ENCODE measurements around the gene RIPOR3.

RIPOR3 gene

GRCh38 chr20:50726955-50727791 lies 35.8 kb upstream of the RIPOR3 start:
- no peaks in the 10 kb centered on the region for H3K36me3 ChIP-seq
- TF ChIP-seq Cebpa-rat (IDR thresholded peaks at IDR 0.05): no peak

GRCh38 chr20:50725724-50726005 lies 34.3 kb upstream of the RIPOR3 start:
- peak overlapping the region in 4 of 11 experiments; percentile 45 to 69 (median 59); a peak in 2 of 22 replicates for H3K4me2 ChIP-seq
- no peaks in the 10 kb centered on the region for H3K27me3 ChIP-seq
- H4K20me1 ChIP-seq: no peaks in the 10 kb centered on the region
- no peak overlapping the region for H3K27ac ChIP-seq
- no peak overlapping the region for H3K9ac ChIP-seq
- H3K9me3 ChIP-seq (replicated peaks in 1 of 11): no peaks in the 10 kb centered on the region
- H3K36me3 ChIP-seq: no peaks in the 10 kb centered on the region
- H3K4me1 ChIP-seq: peaks cover 6 to 41% (median 22%) of the 10 kb centered on the region in 10 experiments; a peak in 19 of 20 replicates
- TF ChIP-seq Cebpa-rat (IDR thresholded peaks at IDR 0.05): no peak
- H3K4me3 ChIP-seq: no peak overlapping the region

More at GRCh38 chr20:50726955-50727791, 35.8 kb upstream of the RIPOR3 start:
- Histone ChIP-seq H4K20me1 (peaks cover 0 to 4% (median 0%) of the 10 kb centered on the region in 11 experiments; a peak in 2 of 22 replicates), H3K9me3 (replicated peaks in 1 of 11) (no peaks in the 10 kb centered on the region), H3K27me3 (no peaks in the 10 kb centered on the region), H3K4me3 (no peak overlapping the region), H3K4me1 (peaks cover 8 to 40% (median 22%) of the 10 kb centered on the region in 10 experiments), H3K9ac (no peak overlapping the region), H3K27ac (no peak overlapping the region), H3K4me2 (peak overlapping the region in 1 of 11 experiments; percentile 2; a peak in 1 of 22 replicates)

- H3K27ac ChIP-seq: no peak overlapping the region
- H3K4me3 ChIP-seq: no peak overlapping the region
- H3K4me1 ChIP-seq: peaks cover under 1 to 35% (median 19%) of the 10 kb centered on the region in 10 experiments; a peak in 15 of 20 replicates
- H3K9me3 ChIP-seq (replicated peaks in 1 of 11): no peaks in the 10 kb centered on the region
- no peaks in the 10 kb centered on the region for H3K36me3 ChIP-seq
- TF ChIP-seq Cebpa-rat (IDR thresholded peaks at IDR 0.05): no peak
- H3K27me3 ChIP-seq: no peaks in the 10 kb centered on the region
- no peak overlapping the region for H3K9ac ChIP-seq
- no peaks in the 10 kb centered on the region for H4K20me1 ChIP-seq
- peak overlapping the region in 9 of 11 experiments; percentile 6 to 69 (median 41); a peak in 15 of 22 replicates for H3K4me2 ChIP-seq
Observed at GRCh38 chr20:50724851-50725723, 33.7 kb upstream of the RIPOR3 start.

- no peaks in the 10 kb centered on the region for H3K9me3 ChIP-seq (replicated peaks in 1 of 11)
- H3K4me2 ChIP-seq: peak overlapping the region in 8 of 11 experiments; percentile 1 to 69 (median 43); a peak in 13 of 22 replicates
- no peak overlapping the region for H3K4me3 ChIP-seq
- peaks cover 0 to 35% (median 19%) of the 10 kb centered on the region in 10 experiments; a peak in 15 of 20 replicates for H3K4me1 ChIP-seq
- H3K27me3 ChIP-seq: no peaks in the 10 kb centered on the region
- no peak overlapping the region for H3K27ac ChIP-seq
- TF ChIP-seq Cebpa-rat (IDR thresholded peaks at IDR 0.05): no peak
- no peaks in the 10 kb centered on the region for H3K36me3 ChIP-seq
- no peak overlapping the region for H3K9ac ChIP-seq
- no peaks in the 10 kb centered on the region for H4K20me1 ChIP-seq
Observed at GRCh38 chr20:50724112-50724725, 32.9 kb upstream of the RIPOR3 start.

- Histone ChIP-seq H4K20me1 (no peaks in the 10 kb centered on the region), H3K27me3 (no peaks in the 10 kb centered on the region), H3K9me3 (replicated peaks in 1 of 11) (no peaks in the 10 kb centered on the region), H3K36me3 (no peaks in the 10 kb centered on the region), H3K9ac (no peak overlapping the region), H3K4me1 (peaks cover 0 to 35% (median 19%) of the 10 kb centered on the region in 10 experiments; a peak in 15 of 20 replicates), H3K4me3 (no peak overlapping the region), H3K4me2 (no peak overlapping the region), H3K27ac (no peak overlapping the region)
- no peak for TF ChIP-seq Cebpa-rat (IDR thresholded peaks at IDR 0.05)
Observed at GRCh38 chr20:50723672-50724071, 32.3 kb upstream of the RIPOR3 start.

- H3K4me2 ChIP-seq: peak overlapping the region in 1 of 11 experiments; percentile 2; a peak in 1 of 22 replicates
- H3K4me1 ChIP-seq: peaks cover 0 to 30% (median 22%) of the 10 kb centered on the region in 10 experiments; a peak in 15 of 20 replicates
- H3K9ac ChIP-seq: no peak overlapping the region
- peak overlapping the region in 2 of 11 experiments; percentile 6 to 30; a peak in 2 of 22 replicates for H3K27ac ChIP-seq
- H4K20me1 ChIP-seq: no peaks in the 10 kb centered on the region
- H3K27me3 ChIP-seq: no peaks in the 10 kb centered on the region
- H3K36me3 ChIP-seq: no peaks in the 10 kb centered on the region
- TF ChIP-seq Cebpa-rat (IDR thresholded peaks at IDR 0.05): no peak; a peak in 1 of 22 replicates
- no peak overlapping the region for H3K4me3 ChIP-seq
- no peaks in the 10 kb centered on the region for H3K9me3 ChIP-seq (replicated peaks in 1 of 11)
Observed at GRCh38 chr20:50722424-50723155, 31.2 kb upstream of the RIPOR3 start.

- Histone ChIP-seq H3K9me3 (replicated peaks in 1 of 11) (no peaks in the 10 kb centered on the region), H3K27me3 (no peaks in the 10 kb centered on the region), H3K9ac (no peak overlapping the region), H3K4me2 (peak overlapping the region in 1 of 11 experiments; percentile 2; a peak in 2 of 22 replicates), H3K4me3 (no peak overlapping the region), H3K36me3 (no peaks in the 10 kb centered on the region), H3K27ac (peak overlapping the region in 2 of 11 experiments; percentile 6 to 30; a peak in 2 of 22 replicates), H4K20me1 (no peaks in the 10 kb centered on the region), H3K4me1 (peaks cover 0 to 29% (median 22%) of the 10 kb centered on the region in 10 experiments; a peak in 15 of 20 replicates)
- no peak for TF ChIP-seq Cebpa-rat (IDR thresholded peaks at IDR 0.05)
Observed at GRCh38 chr20:50721881-50722281, 30.5 kb upstream of the RIPOR3 start.

- no peak for TF ChIP-seq Cebpa-rat (IDR thresholded peaks at IDR 0.05)
- no peaks in the 10 kb centered on the region for H3K36me3 ChIP-seq
- peaks cover 0 to 26% (median 21%) of the 10 kb centered on the region in 10 experiments; a peak in 15 of 20 replicates for H3K4me1 ChIP-seq
- no peaks in the 10 kb centered on the region for H3K27me3 ChIP-seq
- H3K4me3 ChIP-seq: no peak overlapping the region
- H3K4me2 ChIP-seq: no peak overlapping the region
- no peaks in the 10 kb centered on the region for H4K20me1 ChIP-seq
- H3K27ac ChIP-seq: no peak overlapping the region
- H3K9ac ChIP-seq: no peak overlapping the region
- H3K9me3 ChIP-seq (replicated peaks in 1 of 11): no peaks in the 10 kb centered on the region
Observed at GRCh38 chr20:50720582-50720981, 29.2 kb upstream of the RIPOR3 start.
